ENCODE results near the gene AGXT.

DNA sequence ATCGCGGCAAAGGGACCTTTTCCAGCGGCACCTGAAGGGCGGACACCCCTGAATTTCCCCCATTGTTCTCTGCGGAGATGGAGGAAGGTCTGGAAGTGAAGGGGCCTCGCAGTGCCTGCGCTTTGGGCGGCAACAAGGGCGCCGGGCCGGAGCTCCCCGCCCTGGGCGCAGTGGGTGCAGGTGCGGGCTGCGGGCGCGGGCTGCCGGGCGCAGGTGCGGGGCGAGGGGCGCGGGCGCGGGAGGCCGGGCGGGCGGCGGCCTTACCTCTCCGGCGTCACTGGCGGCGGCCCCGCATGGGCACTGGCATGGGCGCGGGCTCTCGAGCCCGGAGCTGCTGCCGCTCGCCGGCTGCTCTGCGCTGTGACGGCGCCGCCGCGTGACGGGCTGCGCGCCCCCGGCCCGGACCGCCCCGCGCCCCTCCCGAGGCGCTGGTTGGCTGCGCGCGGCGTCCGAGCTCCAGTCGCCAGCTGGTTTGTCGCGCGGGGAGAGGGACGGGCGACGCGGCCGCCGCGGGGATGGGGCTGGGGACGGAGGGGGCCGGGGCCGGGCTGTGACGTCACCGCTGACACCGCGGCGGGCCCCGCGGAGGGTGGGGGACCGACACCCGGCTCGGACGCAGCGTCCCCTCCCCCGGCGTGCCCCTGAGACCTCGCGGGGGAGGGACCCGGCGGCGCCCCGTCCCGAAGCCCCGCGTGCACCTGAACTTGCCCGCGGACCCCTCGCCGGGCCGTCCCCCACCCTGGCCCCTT, 48.6 kb upstream of the AGXT start, which contains the start of gene KIF1A:
- TF ChIP-seq, protein P1, sequence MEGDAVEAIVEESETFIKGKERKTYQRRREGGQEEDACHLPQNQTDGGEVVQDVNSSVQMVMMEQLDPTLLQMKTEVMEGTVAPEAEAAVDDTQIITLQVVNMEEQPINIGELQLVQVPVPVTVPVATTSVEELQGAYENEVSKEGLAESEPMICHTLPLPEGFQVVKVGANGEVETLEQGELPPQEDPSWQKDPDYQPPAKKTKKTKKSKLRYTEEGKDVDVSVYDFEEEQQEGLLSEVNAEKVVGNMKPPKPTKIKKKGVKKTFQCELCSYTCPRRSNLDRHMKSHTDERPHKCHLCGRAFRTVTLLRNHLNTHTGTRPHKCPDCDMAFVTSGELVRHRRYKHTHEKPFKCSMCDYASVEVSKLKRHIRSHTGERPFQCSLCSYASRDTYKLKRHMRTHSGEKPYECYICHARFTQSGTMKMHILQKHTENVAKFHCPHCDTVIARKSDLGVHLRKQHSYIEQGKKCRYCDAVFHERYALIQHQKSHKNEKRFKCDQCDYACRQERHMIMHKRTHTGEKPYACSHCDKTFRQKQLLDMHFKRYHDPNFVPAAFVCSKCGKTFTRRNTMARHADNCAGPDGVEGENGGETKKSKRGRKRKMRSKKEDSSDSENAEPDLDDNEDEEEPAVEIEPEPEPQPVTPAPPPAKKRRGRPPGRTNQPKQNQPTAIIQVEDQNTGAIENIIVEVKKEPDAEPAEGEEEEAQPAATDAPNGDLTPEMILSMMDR (IDR thresholded peaks at IDR 0.05; ENCODE audit: low read length): no peak
- TF ChIP-seq EZH2 (IDR thresholded peaks at IDR 0.05; ENCODE audit: borderline replicate concordance, low read length): no peak

Measured in OCI-LY1 (cell line).